HepG2 (cell line): ENCODE data around the gene SETD7. TPM values are rescaled to one million over a fixed set of nuclear protein-coding genes. Genes with fewer than 3 reads are reported as not detected.

Experiments used
- AGO2 ChIP-seq: fragments of 200-400 bp; formaldehyde crosslinking; optimal IDR thresholded peaks from 2 replicates; pipeline ENCODE3; 2017; ENCODE audit warnings: mild to moderate bottlenecking, low read depth, low read length, moderate library complexity
- BRCA1 ChIP-seq: sonication (generic); formaldehyde crosslinking; IDR thresholded peaks from 2 replicates; pipeline ENCODE4 v1.4.0; 2020; ENCODE audit warnings: missing genetic modification reagents
- DMAP1 ChIP-seq: IDR thresholded peaks from 2 replicates; pipeline ENCODE4 v1.6.1; 2016
- ETV5 ChIP-seq: IDR thresholded peaks from 2 replicates; pipeline ENCODE4 v1.6.1; 2018; ENCODE audit warnings: missing biosample characterization, missing genetic modification reagents, inconsistent platforms, borderline replicate concordance
- GABPA ChIP-seq, 2 experiments: IDR thresholded peaks; 2 replicates each; pipeline ENCODE4 v1.6.1; 2011 to 2016; ENCODE audit warnings: low read depth in 2 of 2, low read length in 1 of 2, missing biosample characterization in 1 of 2, missing genetic modification characterization in 1 of 2
- HMG20B ChIP-seq: conservative IDR thresholded peaks from 2 replicates; pipeline ENCODE4 v1.6.1; 2016; ENCODE audit warnings: missing genetic modification reagents, missing compliant biosample characterization
- JARID2 ChIP-seq: sonication (generic); formaldehyde crosslinking; IDR thresholded peaks from 2 replicates; pipeline ENCODE4 v1.8.1; 2023; ENCODE audit warnings: missing genetic modification reagents, inconsistent platforms; ENCODE audit not compliant: insufficient replicate concordance
- KLF16 ChIP-seq, 2 experiments: sonication (generic) in 1 of 2; formaldehyde crosslinking in 1 of 2; IDR thresholded peaks; 2 replicates each; pipeline versions ENCODE4 v1.6.1 to v1.8.0; 2016 to 2023; ENCODE audit warnings: missing genetic modification reagents in 2 of 2, missing compliant biosample characterization in 1 of 2
- MAF1 ChIP-seq: sonication (generic); formaldehyde crosslinking; IDR thresholded peaks from 2 replicates; pipeline ENCODE4 v1.5.0; 2020; ENCODE audit warnings: missing genetic modification reagents, borderline replicate concordance
- ONECUT2 ChIP-seq: sonication (generic); formaldehyde crosslinking; IDR thresholded peaks from 2 replicates; pipeline ENCODE4 v1.4.0; 2020; ENCODE audit warnings: missing genetic modification reagents
- RARA ChIP-seq: IDR thresholded peaks from 2 replicates; pipeline ENCODE4 v1.6.1; 2016; ENCODE audit warnings: missing genetic modification reagents, missing compliant biosample characterization
- RBM22 ChIP-seq: fragments of 200-400 bp; formaldehyde crosslinking; optimal IDR thresholded peaks from 2 replicates; pipeline ENCODE3; 2017; ENCODE audit warnings: mild to moderate bottlenecking, low read length, moderate library complexity
- ZBTB7A ChIP-seq: sonication (generic); formaldehyde crosslinking; IDR thresholded peaks from 2 replicates; pipeline ENCODE4 v1.8.0; 2022; ENCODE audit warnings: mild to moderate bottlenecking, missing genetic modification reagents
- ZFY ChIP-seq: sonication (generic); formaldehyde crosslinking; IDR thresholded peaks from 2 replicates; pipeline ENCODE4 v1.4.0; 2020; ENCODE audit warnings: missing genetic modification reagents
- ZNF33B ChIP-seq: sonication (generic); formaldehyde crosslinking; IDR thresholded peaks from 2 replicates; pipeline ENCODE4 v1.5.1; 2020; ENCODE audit warnings: mild to moderate bottlenecking, missing genetic modification reagents
- ZNF563 ChIP-seq: sonication (generic); formaldehyde crosslinking; IDR thresholded peaks from 2 replicates; pipeline ENCODE4 v1.8.0; 2022; ENCODE audit warnings: mild to moderate bottlenecking, moderate library complexity, missing genetic modification reagents
- ZNF891 ChIP-seq: sonication (generic); formaldehyde crosslinking; IDR thresholded peaks from 2 replicates; pipeline ENCODE4 v1.5.0; 2020; ENCODE audit warnings: mild to moderate bottlenecking, missing genetic modification reagents
- polyA plus RNA-seq, 8 experiments: library from polyadenylated mRNA; depleted of rRNA in 3 of 8; stranded (reverse) in 7 of 8; unstranded in 1 of 8; fragments of >200 nt; fragmentation: Illumina TruSeq in 4 of 8; extraction: Trizol in 4 of 8; gene quantifications; 2 replicates each; pipeline versions ENCODE4 v1.2.1 to v1.2.3, GENCODE V29; 2011 to 2016; ENCODE audit warnings: low read depth in 4 of 8, missing spikeins in 1 of 8, mixed read lengths in 1 of 8; ENCODE audit not compliant: insufficient read depth in 1 of 8
- total RNA-seq, 5 experiments: library from RNA; depleted of rRNA; stranded (reverse); fragments of >200 nt; fragmentation: Illumina TruSeq; extraction: Trizol; gene quantifications; 2 replicates each; pipeline ENCODE4 v1.2.3, GENCODE V29; 2016; ENCODE audit warnings: low read depth in 1 of 5
- TF ChIP-seq, protein P1 (sequence below): IDR thresholded peaks from 2 replicates; pipeline ENCODE4 v1.6.1; 2018; ENCODE audit warnings: missing genetic modification reagents, mild to moderate bottlenecking, missing compliant biosample characterization
- TF ChIP-seq, protein P2 (sequence below): conservative IDR thresholded peaks from 2 replicates; pipeline ENCODE4 v1.6.1; 2018; ENCODE audit warnings: missing genetic modification reagents
- TF ChIP-seq, protein P3 (sequence below): sonication (generic); formaldehyde crosslinking; IDR thresholded peaks from 2 replicates; pipeline ENCODE4 v1.5.1; 2020; ENCODE audit warnings: missing genetic modification reagents, mild to moderate bottlenecking, borderline replicate concordance
- TF ChIP-seq, protein P4 (sequence below): sonication (generic); formaldehyde crosslinking; IDR thresholded peaks from 2 replicates; pipeline ENCODE4 v1.5.1; 2020; ENCODE audit warnings: mild to moderate bottlenecking, missing genetic modification reagents, borderline replicate concordance

SETD7 gene
- total and polyA plus RNA-seq, 2 of the 13 experiments (the other 11 are each of a cell fraction or from before 2014, with no cell fraction given): 0.08 to 0.22 TPM

DNA sequence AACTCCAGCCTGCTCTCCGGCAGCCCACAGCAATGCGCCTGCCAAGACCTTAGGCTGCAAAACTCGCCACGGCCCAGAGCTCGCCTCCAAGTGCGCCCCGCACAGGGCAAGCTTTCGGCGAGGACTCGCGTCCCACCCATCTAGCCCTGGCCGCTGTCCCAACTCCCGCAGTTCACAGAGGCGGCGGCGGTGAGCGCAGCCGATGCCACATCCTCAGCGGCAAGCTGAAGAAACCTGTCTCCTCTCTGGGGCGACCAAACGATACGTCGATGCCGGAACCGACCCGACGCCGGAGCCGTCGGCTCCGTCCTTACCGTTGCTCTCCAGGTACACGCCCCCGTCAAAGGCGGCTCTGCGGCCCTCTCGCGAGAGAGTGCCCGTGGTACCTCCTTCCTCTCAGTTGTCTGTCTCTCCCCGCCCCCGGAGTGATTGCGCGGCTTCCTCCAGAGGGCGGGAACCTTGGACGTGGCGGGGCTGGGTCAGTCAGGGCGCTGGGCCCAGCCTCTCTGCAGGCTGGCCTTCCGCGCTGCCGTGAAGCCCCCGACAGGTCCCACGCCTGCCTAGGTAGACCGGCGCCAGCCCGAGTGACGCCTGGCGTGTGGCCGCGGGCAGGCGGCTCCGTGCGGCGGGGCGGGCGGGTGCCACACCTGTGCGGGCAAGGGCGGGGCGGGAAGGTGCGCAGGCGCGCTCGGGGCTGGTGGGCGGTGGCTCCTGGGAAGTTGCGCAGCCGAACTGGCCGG is 102.5 kb downstream of the SETD7 start (continued):
- TF ChIP-seq, protein P1, sequence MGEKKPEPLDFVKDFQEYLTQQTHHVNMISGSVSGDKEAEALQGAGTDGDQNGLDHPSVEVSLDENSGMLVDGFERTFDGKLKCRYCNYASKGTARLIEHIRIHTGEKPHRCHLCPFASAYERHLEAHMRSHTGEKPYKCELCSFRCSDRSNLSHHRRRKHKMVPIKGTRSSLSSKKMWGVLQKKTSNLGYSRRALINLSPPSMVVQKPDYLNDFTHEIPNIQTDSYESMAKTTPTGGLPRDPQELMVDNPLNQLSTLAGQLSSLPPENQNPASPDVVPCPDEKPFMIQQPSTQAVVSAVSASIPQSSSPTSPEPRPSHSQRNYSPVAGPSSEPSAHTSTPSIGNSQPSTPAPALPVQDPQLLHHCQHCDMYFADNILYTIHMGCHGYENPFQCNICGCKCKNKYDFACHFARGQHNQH (CRISPR knock-in tag): peak; percentile 48; the same call in 1 of the 2 replicates
- TF ChIP-seq GABPA (IDR thresholded peaks at IDR 0.05; ENCODE audit: low read depth, low read length) (peak; percentile 42; the same call in 1 of the 2 replicates), GABPA (CRISPR knock-in tag; IDR thresholded peaks at IDR 0.05; ENCODE audit: low read depth) (peak; percentile 72), MAF1 (CRISPR knock-in tag) (no peak), AGO2 (peak; percentile 85), ZNF563 (CRISPR knock-in tag) (peak; percentile 97), ZNF891 (peak; percentile 85; the same call in 1 of the 2 replicates), ZFY (CRISPR knock-in tag) (peak; percentile 86), DMAP1 (CRISPR knock-in tag) (peak; percentile 88), ZNF33B (CRISPR knock-in tag) (peak; percentile 95), JARID2 (CRISPR knock-in tag) (peak; percentile 58), RARA (CRISPR knock-in tag) (no peak; the same call in 1 of the 2 replicates), ONECUT2 (no peak), KLF16 (CRISPR knock-in tag; IDR thresholded peaks at IDR 0.05) (peak in 1 of 2 experiments; percentile 72; a peak in 3 of 4 replicates), HMG20B (no peak; the same call in 1 of the 2 replicates), BRCA1 (CRISPR knock-in tag) (peak; percentile 26; the same call in 1 of the 2 replicates), ETV5 (peak; percentile 40; the same call in 1 of the 2 replicates), ZBTB7A (CRISPR knock-in tag) (0 out of 2 replicates have a peak, but pooled peaks have one; percentile 24), RBM22 (no peak)
- TF ChIP-seq, protein P2, sequence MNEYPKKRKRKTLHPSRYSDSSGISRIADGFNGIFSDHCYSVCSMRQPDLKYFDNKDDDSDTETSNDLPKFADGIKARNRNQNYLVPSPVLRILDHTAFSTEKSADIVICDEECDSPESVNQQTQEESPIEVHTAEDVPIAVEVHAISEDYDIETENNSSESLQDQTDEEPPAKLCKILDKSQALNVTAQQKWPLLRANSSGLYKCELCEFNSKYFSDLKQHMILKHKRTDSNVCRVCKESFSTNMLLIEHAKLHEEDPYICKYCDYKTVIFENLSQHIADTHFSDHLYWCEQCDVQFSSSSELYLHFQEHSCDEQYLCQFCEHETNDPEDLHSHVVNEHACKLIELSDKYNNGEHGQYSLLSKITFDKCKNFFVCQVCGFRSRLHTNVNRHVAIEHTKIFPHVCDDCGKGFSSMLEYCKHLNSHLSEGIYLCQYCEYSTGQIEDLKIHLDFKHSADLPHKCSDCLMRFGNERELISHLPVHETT (CRISPR knock-in tag): peak; percentile 49; the same call in 1 of the 2 replicates
- TF ChIP-seq, protein P3, sequence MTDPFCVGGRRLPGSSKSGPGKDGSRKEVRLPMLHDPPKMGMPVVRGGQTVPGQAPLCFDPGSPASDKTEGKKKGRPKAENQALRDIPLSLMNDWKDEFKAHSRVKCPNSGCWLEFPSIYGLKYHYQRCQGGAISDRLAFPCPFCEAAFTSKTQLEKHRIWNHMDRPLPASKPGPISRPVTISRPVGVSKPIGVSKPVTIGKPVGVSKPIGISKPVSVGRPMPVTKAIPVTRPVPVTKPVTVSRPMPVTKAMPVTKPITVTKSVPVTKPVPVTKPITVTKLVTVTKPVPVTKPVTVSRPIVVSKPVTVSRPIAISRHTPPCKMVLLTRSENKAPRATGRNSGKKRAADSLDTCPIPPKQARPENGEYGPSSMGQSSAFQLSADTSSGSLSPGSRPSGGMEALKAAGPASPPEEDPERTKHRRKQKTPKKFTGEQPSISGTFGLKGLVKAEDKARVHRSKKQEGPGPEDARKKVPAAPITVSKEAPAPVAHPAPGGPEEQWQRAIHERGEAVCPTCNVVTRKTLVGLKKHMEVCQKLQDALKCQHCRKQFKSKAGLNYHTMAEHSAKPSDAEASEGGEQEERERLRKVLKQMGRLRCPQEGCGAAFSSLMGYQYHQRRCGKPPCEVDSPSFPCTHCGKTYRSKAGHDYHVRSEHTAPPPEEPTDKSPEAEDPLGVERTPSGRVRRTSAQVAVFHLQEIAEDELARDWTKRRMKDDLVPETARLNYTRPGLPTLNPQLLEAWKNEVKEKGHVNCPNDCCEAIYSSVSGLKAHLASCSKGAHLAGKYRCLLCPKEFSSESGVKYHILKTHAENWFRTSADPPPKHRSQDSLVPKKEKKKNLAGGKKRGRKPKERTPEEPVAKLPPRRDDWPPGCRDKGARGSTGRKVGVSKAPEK (CRISPR knock-in tag): no peak; the same call in 1 of the 2 replicates
- TF ChIP-seq, protein P4, sequence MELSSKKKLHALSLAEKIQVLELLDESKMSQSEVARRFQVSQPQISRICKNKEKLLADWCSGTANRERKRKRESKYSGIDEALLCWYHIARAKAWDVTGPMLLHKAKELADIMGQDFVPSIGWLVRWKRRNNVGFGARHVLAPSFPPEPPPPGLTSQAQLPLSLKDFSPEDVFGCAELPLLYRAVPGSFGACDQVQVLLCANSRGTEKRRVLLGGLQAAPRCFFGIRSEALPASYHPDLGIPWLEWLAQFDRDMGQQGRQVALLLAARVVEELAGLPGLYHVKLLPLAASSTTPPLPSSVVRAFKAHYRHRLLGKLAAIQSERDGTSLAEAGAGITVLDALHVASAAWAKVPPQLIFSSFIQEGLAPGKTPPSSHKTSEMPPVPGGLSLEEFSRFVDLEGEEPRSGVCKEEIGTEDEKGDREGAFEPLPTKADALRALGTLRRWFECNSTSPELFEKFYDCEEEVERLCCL: no peak
